Vein endothelial cell (primary cell): ENCODE data around the gene PLK5. TPM values are rescaled to one million over a fixed set of nuclear protein-coding genes. Genes with fewer than 3 reads are reported as not detected.

Source experiments
- small RNA-seq: library from RNA; depleted of rRNA; stranded (forward); fragments of <200 nt; gene quantifications from one replicate; pipeline ENCODE3, GENCODE V24; 2012
- total RNA-seq: library from RNA; depleted of rRNA; stranded (reverse); fragments of >200 nt; gene quantifications from 2 replicates; pipeline ENCODE4 v1.2.3, GENCODE V29; 2012

The PLK5 gene, protein sequence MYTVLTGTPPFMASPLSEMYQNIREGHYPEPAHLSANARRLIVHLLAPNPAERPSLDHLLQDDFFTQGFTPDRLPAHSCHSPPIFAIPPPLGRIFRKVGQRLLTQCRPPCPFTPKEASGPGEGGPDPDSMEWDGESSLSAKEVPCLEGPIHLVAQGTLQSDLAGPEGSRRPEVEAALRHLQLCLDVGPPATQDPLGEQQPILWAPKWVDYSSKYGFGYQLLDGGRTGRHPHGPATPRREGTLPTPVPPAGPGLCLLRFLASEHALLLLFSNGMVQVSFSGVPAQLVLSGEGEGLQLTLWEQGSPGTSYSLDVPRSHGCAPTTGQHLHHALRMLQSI
- total RNA-seq, result not detected in 2 replicates

GRCh38 chr19:1523412-1524286, at the start of gene PLK5:
Gene PLK5 (plus strand): TSS chr19:1524077. CDS start chr19:1526997, 2,920 bp downstream.

DNA sequence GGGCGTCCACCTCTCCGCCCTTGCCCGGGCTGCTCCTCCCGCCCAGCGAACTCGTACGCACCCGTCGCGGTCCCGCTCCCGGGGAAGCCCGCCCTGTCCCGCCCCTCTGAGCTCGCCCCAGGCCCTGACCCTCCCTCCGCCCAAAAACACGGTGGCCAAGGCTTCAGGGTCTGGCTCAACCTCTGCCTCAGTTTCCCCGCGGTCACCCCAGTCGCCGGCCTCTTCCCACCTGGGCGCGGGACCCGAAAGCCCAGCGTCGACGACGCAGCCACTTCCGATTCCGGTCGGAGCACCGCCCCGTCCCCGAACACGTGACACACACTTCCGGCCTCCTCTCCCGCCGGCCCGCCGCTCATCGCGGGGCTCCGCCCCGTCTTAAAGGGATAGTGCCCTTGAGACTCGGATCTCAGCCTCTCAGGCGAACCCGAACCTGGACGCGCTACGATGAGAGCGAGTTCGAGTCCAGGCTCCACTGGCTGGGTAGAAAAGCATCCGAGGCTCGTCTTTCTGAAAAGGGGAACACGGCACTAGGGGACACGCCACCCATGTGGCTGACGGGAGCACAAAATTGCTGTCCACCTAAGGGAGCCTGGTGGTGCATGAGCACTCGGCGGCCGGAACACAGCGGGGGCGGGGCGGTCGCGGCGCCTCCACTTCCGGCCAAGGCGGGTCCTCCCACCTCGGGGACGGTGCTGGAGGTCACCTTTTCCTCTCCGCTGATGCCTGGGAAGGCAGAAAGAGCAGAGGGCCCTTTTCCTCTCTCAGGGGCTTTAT, 44.8 kb upstream of the PLK5 start, which contains the start of gene C19orf25:
C19orf25 (minus strand) TSS at position 282 of the 774 bp plus-strand sequence. CDS start 312 bp downstream, outside the sequence.

GRCh38 chr19:1490311-1491113, 33.4 kb upstream of the PLK5 start, which contains the start of gene PCSK4:
Gene PCSK4 (minus strand): TSS chr19:1490350. CDS start chr19:1490346, 4 bp downstream.

GRCh38 chr19:1491114-1491848, 32.6 kb upstream of the PLK5 start, which contains the start of gene REEP6:
Gene REEP6 (plus strand): TSS chr19:1491181. CDS start chr19:1491270, 89 bp downstream.

DNA sequence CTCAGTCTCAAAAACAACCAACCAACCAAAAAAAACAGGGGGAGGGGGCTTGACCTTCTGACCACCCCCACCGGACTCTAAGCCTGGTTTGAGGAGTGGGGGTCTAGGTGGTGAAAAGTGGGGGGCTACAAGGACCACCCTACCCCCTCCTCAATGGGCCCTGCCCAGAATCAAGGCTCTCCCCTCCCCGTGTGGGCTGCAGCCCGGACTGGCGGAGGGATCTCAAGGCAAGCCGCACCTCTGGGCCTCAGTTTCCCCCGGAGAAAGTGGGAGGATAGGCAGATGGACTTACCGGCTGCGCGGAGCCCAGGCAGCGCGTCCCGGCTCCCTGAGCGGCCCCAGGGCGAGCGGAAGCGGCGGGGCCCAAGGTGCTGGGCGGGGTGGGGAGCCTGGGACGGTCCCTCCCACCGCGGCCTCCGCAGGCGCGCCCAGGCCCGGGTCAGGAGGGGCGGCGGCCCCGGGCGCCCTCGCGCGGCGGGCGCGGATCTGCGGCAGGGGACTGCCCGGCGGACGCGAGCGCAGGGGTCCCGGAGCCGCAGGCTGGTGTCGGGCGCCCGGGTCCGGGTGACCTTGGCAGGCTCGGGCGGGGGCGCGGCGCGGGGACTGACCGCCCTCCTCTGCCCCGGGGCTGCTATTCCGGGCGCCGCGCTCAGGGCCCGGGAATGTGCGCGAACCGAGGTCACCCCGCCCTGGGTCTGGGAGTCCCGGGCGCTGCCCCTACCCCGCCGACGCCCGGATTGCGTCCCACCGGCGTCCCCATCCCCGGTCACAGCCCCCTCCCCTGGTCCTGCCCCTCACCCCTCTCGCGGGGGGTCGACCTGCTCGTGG, 11.0 kb upstream of the PLK5 start, which contains the start of gene ADAMTSL5:
ADAMTSL5 (minus strand) TSS at position 349 of the 828 bp plus-strand sequence. CDS start 2,076 bp downstream, outside the sequence.

DNA sequence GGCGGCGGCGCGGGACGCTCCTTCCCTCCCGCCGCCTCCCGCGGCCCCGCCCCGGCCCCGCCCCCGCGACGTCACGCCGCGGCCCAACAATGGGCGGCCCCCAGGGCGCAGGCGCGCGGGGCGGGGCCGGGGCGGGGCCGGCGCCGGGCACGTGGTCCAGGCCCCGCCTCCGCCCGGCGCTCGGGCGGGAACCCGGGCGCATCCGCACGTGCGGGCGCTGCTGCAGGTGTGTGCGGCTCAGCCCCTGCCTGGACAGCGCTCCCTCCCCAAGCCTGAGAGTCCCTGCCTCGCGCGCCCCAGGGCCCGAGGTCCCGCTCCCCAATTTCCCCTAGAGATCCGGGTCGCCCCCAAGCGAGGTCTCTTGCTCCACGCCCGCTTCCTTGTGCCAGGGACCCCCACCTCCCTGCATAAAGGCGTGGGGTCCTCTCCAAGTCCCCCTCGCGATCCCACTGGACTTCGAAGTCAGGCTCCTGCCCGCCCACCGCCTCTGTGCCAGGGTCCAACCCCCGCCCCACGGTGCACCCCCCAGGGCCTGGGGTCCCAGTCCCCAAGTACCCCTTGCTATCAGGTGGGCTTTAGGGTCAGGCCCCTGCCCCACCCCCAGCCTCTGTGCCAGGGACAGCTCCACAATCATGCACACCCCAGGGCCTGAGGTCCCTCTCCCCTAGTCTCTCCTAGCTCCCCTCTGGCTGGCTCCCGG, 44.6 kb downstream of the PLK5 start, which contains the start of gene MEX3D:
MEX3D (minus strand) TSS at position 6 of the 700 bp plus-strand sequence. CDS start 267 bp downstream, outside the sequence.

Small RNA genes lying within 50 kb of the gene (small RNA-seq; reads per million reads assigned to genes)
- gene AC005943.2, result not detected
- not detected for gene RN7SL477P

Other genes starting within 250 kb of the PLK5 start
- gene FAM174C, start 248.5 kb upstream of the PLK5 start, total RNA-seq, result 24.7 and 32.7 TPM in 2 replicates
- gene EFNA2, start 238.2 kb upstream of the PLK5 start, total RNA-seq, result 0.57 and 1.3 TPM in 2 replicates
- gene NDUFS7, start 140.2 kb upstream of the PLK5 start, total RNA-seq, result 54.9 and 59.0 TPM in 2 replicates
- gene GAMT, start 122.5 kb upstream of the PLK5 start, total RNA-seq, result 20.1 and 31.0 TPM in 2 replicates
- 63.0 and 78.0 TPM in 2 replicates for gene DAZAP1, start 116.5 kb upstream of the PLK5 start, total RNA-seq
- 657 and 725 TPM in 2 replicates for gene RPS15, start 85.7 kb upstream of the PLK5 start, total RNA-seq
- gene APC2, start 74.0 kb upstream of the PLK5 start, total RNA-seq, result under 0.01 and 0.10 TPM in 2 replicates
- gene C19orf25, start 44.9 kb upstream of the PLK5 start, total RNA-seq, result 26.4 and 31.4 TPM in 2 replicates
- gene PCSK4, start 33.7 kb upstream of the PLK5 start, total RNA-seq, result 1.5 and 1.6 TPM in 2 replicates
- 0.86 and 0.98 TPM in 2 replicates for gene REEP6, start 32.9 kb upstream of the PLK5 start, total RNA-seq
- gene ADAMTSL5, start 11.1 kb upstream of the PLK5 start, total RNA-seq, result 0.65 TPM in 1 of 2 replicates, not detected in the other
- 103 and 152 TPM in 2 replicates for gene MEX3D, start 44.2 kb downstream of the PLK5 start, total RNA-seq
- gene MBD3, start 68.8 kb downstream of the PLK5 start, total RNA-seq, result 101 and 111 TPM in 2 replicates
- 41.7 and 59.1 TPM in 2 replicates for gene UQCR11, start 81.4 kb downstream of the PLK5 start, total RNA-seq
- 161 and 194 TPM in 2 replicates for gene TCF3, start 128.5 kb downstream of the PLK5 start, total RNA-seq
- gene ONECUT3, start 229.4 kb downstream of the PLK5 start, total RNA-seq, result not detected in 2 replicates